Cerebellar cortex (tissue), 1 donor: ENCODE measurements around the gene FCN1.

ENCODE experiments used
- DNase-seq: peaks from one replicate; pipeline ENCODE4 v3.0.0-alpha.2; 2015; ENCODE audit warnings: low spot score

Gene FCN1

GRCh38 chr9:134891053-134891452 is 26.7 kb downstream of the FCN1 start:
- DNase-seq = no peak

GRCh38 chr9:134890155-134890495 is 27.6 kb downstream of the FCN1 start:
- DNase-seq = no peak

- DNase-seq = no peak
Observed at GRCh38 chr9:134889386-134890154, 28.1 kb downstream of the FCN1 start.

GRCh38 chr9:134888603-134889190 is 29.0 kb downstream of the FCN1 start:
- DNase-seq = no peak

- DNase-seq = no peak
Observed at GRCh38 chr9:134887686-134888602, 29.8 kb downstream of the FCN1 start.

GRCh38 chr9:134887219-134887618 is 30.5 kb downstream of the FCN1 start:
- no peak for DNase-seq

- no peak for DNase-seq
Observed at GRCh38 chr9:134886413-134886913, 31.2 kb downstream of the FCN1 start.

GRCh38 chr9:134885679-134886412 is 31.9 kb downstream of the FCN1 start:
- DNase-seq = no peak

- no peak for DNase-seq
Observed at GRCh38 chr9:134885001-134885678, 32.6 kb downstream of the FCN1 start.

GRCh38 chr9:134884492-134884891 is 33.2 kb downstream of the FCN1 start:
- DNase-seq = no peak

GRCh38 chr9:134883040-134883782 is 34.5 kb downstream of the FCN1 start:
- DNase-seq = no peak

- DNase-seq = no peak
Observed at GRCh38 chr9:134882204-134882785, 35.4 kb downstream of the FCN1 start.

GRCh38 chr9:134881313-134881670 is 36.4 kb downstream of the FCN1 start:
- DNase-seq = no peak

GRCh38 chr9:134880484-134881312 is 37.0 kb downstream of the FCN1 start, which contains the start of gene FCN2:
TSS of gene FCN2 (plus strand) at chr9:134880810. CDS start at chr9:134880822, 12 bp downstream.
- DNase-seq = no peak

GRCh38 chr9:134879664-134880483 is 37.8 kb downstream of the FCN1 start:
- no peak for DNase-seq

GRCh38 chr9:134877541-134877940 is 40.2 kb downstream of the FCN1 start:
- no peak for DNase-seq

GRCh38 chr9:134875371-134875770 is 42.3 kb downstream of the FCN1 start:
- no peak for DNase-seq

GRCh38 chr9:134872482-134873231 is 45.1 kb downstream of the FCN1 start:
- no peak for DNase-seq
